NCI-H526 treated with DMSO at 0.1 percent for 48 hours (cell line): ENCODE measurements around the gene SCGB1D2.

ENCODE experiments used
- DNase-seq: peaks from one replicate; lab custom pipeline; 2025; lab: John Stamatoyannopoulos, UW

SCGB1D2 gene

DNA sequence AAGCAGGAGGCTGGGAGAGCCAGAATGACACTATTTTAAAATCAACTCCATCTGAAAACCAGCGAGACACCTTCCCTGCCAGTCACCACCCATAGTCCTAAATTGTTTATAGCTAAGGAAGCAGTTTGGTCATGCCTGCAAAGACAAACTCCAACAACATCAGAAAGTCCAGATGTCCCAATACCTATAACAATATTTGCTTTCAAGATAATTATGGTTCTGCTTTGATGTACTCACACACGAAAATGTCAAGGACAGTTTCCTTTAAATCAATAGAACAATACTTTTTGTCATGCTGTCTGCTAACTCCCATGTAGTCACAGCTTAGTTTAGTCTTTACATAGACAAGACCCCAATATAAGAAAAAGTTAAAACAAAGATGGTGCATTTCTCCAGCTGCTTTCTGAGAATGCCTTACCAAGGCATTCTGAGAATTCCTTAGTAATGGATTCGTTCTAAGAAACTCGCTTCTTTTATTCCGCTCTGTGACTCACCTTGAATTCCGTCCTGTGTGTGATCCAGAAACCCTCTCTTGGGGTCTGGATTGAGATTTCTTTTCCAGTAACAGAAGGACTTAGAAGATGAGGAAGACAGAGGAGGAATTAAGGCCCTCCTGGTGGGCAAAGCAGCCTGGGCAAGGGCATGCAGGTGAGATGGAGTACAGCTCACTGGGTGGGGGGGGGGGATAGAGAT is 18.4 kb downstream of the SCGB1D2 start:
- no peak for DNase-seq

DNA sequence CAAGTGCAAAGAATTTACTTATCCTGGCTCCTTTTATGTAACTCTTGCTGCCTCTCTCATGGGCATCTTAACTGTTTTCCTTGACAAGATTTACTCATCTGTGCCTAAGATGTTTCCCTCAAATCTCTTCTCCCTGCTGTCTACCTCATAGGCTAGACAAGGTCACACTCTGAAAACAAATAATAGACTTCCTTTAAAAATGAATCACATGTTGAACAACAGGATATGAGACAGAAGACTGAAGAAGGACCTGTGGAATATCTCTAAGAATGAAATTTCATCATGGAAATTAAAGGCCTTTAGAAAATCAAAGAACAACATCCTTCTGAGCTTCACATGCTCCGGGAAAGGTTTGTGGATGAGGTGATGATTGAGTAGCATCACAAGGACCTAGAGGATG is 22.0 kb downstream of the SCGB1D2 start:
- no peak for DNase-seq

DNA sequence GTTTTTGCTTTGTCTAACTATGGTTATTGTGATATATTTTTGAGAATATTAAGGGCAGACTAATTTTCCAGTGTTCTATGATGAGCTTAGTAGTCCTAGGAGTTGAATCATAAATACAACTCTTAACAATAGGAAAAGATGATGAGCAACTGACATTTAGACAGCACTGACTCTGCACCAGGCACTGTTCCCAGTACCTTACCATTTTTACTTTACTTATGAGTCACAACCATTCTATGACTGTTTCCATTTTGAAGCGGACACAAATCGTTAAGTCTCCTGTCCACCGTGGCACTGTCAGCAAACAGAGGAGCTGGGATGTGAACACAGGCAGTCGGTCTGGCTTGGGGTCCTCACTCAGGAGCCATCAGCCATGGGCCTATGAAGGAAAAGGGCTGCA is 24.5 kb downstream of the SCGB1D2 start:
- DNase-seq = no peak

DNA sequence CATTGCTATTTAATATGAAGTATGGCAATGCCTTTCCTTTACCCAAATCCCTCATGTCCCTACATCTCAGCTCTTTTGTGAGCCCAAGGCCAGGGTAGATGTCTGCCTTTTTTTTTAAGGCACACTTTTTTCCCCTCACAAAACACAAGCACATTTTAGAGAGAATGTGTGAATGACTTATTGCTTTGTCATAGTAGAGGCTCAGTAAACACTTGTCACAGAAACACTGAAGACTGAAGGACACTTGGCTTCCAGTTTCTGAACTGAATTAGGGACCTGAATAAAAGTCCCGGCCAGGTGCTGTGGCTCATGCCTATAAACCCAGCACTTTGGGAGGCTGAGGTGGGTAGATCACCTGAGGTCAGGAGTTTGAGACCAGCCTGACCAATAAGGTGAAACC is 25.0 kb downstream of the SCGB1D2 start:
- no peak for DNase-seq

DNA sequence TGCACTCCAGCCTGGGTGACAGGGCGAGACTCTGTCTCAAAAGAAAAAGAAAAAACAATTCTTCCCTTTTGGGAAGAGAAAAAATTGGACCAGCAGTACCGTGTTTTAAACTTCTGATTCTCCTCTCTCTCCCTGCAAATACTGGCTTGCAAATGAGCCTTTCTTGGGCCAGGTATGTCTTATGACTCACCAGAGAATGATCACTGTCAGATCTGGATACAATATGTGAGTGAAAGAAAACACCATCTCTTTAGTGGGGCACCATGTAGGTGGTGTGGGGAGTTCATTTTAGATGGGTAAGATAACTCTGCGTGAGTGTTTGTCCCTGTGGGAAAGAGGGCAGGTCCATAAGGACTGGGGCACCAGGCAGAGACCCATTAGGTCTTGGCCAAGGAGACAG is 25.5 kb downstream of the SCGB1D2 start:
- DNase-seq = no peak

DNA sequence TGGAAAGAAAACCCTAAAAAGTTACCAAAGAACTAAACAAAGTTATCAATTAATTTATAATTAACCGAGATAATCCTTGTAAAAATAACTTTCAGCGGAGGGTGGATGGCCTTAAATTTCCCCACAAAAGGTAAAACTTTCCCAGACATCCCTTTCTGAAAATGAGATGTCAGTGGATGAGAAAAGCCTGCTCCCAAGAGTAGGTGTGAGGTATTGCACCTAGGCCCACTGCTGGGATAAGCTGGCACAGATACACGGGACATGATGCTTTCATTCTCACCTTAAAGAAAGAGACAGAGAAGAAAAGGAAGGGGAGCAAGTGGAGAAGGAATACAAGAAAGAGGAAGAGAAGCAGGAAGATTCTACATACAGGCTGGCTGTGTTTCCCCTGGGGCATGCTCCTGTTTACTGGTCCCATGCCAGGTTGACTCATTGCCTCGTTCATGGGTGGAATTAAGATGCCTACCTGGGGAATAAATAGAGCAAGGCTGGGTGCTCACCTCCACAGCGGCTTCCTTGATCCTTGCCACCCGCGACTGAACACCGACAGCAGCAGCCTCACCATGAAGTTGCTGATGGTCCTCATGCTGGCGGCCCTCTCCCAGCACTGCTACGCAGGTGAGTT is 27.7 kb downstream of the SCGB1D2 start, which contains the start of gene SCGB2A2:
Gene SCGB2A2, plus strand, starts transcription at position 505 of the 625 bp plus-strand sequence. Its CDS starts 59 bp downstream, at position 564.
- no peak for DNase-seq

DNA sequence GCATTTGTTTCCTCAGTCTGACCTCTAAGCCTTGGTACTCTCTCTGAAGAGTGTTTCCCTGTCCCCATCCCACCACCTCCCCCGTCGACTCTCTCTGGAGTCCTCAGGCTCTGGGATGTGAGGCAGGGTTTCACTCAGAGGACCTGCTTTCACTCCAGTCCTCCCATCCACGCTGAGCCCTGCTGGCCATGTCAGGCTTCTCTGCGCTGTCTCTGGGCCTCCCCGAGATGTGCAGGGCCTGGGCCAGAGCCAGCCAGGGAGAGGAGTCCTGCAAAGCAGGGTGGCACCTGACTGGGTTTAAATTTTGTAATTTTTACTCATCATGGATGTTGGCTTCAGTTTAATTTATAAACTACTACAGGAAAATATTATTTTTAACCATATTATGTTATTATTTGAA is 31.2 kb downstream of the SCGB1D2 start:
- no peak for DNase-seq

DNA sequence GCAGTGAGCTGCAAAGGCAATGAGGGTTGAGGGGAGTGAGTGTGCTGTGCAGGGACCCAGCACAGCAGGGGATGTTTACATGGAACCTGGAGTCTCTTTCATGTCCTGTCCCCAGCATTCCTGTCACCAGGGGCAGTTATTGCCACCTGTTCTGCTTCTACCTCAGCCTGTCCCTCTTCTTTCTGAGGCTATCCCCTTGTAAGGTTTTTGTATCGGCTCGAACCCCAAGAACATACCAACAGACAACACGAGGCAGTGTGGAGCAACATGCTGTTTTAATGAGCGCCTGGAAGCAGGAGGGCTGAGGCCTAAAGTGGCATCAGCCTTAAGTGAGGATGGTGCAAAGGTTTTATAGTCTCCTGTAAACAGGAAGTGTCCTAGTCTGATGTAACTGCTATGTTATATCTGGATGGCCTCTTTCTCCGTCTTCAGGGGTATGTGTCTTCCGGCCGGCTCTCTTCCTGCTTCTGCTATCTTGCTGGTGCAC is 31.8 kb downstream of the SCGB1D2 start:
- no peak for DNase-seq

DNA sequence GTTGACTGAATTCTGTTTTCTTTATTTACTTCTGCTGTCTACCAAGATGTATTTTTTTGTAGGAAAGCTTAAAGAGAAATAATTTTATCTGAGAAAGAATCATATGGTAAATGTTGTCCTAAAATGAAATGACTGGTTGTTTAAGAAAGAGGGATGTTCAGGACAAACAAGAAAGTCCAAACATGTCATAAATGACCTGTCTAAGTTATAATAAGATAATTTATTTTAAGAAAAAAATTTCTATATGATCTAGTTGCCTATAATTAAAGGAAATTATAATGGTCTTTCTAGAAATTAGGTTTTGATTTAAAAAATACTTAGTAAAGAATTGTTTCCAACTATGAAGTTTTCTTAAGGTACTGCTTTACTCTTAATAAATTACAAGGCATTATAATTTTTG is 38.4 kb downstream of the SCGB1D2 start:
- DNase-seq = no peak
